ENCODE results near the gene ZNF541. TPM values are rescaled to one million over a fixed set of nuclear protein-coding genes. Genes with fewer than 3 reads are reported as not detected.

The ZNF541 gene
- total RNA-seq, 1 donor from 2014 or later, result not detected

GRCh38 chr19:47614559-47614958, 41.6 kb upstream of the ZNF541 start:
- TF ChIP-seq CTCF (conservative IDR thresholded peaks at IDR 0.05), result no peak
- Mint-ChIP-seq H3K27me3 (no peaks in the 10 kb centered on the region), H3K36me3 (peaks cover 6% of the 10 kb centered on the region), H3K4me1 (ENCODE audit: unreplicated experiment) (peaks cover 31% of the 10 kb centered on the region), H3K4me3 (no peak overlapping the region), H3K9me3 (no peaks in the 10 kb centered on the region), H3K27ac (peak overlapping the region; percentile 67)
- no peak for DNase-seq (ENCODE audit: extremely low spot score, unreplicated experiment)

- no peak for DNase-seq (ENCODE audit: extremely low spot score, unreplicated experiment)
- peaks cover 6% of the 10 kb centered on the region for H3K36me3 Mint-ChIP-seq
- no peaks in the 10 kb centered on the region for H3K27me3 Mint-ChIP-seq
- H3K9me3 Mint-ChIP-seq, result no peaks in the 10 kb centered on the region
- H3K4me1 Mint-ChIP-seq (ENCODE audit: unreplicated experiment), result peaks cover 30% of the 10 kb centered on the region
- no peak for TF ChIP-seq CTCF (conservative IDR thresholded peaks at IDR 0.05)
- H3K4me3 Mint-ChIP-seq, result peak overlapping the region; percentile 49
- H3K27ac Mint-ChIP-seq, result peak overlapping the region; percentile 86
Measured at GRCh38 chr19:47614021-47614295, 41.0 kb upstream of the ZNF541 start.

GRCh38 chr19:47613165-47614020, 40.4 kb upstream of the ZNF541 start:
- TF ChIP-seq CTCF (conservative IDR thresholded peaks at IDR 0.05), result no peak
- H3K4me1 Mint-ChIP-seq (ENCODE audit: unreplicated experiment), result peaks cover 30% of the 10 kb centered on the region
- peak; percentile 75 for DNase-seq (ENCODE audit: extremely low spot score, unreplicated experiment)
- no peaks in the 10 kb centered on the region for H3K27me3 Mint-ChIP-seq
- H3K4me3 Mint-ChIP-seq, result peak overlapping the region; percentile 22
- no peaks in the 10 kb centered on the region for H3K9me3 Mint-ChIP-seq
- peak overlapping the region; percentile 86 for H3K27ac Mint-ChIP-seq
- H3K36me3 Mint-ChIP-seq, result peaks cover 6% of the 10 kb centered on the region

GRCh38 chr19:47610902-47611301, 38.0 kb upstream of the ZNF541 start:
- peak overlapping the region; percentile 87 for H3K4me3 Mint-ChIP-seq
- H3K27ac Mint-ChIP-seq, result peak overlapping the region; percentile 88
- no peaks in the 10 kb centered on the region for H3K27me3 Mint-ChIP-seq
- TF ChIP-seq CTCF (conservative IDR thresholded peaks at IDR 0.05), result no peak
- H3K9me3 Mint-ChIP-seq, result no peaks in the 10 kb centered on the region
- peaks cover 34% of the 10 kb centered on the region for H3K4me1 Mint-ChIP-seq (ENCODE audit: unreplicated experiment)
- peaks cover 6% of the 10 kb centered on the region for H3K36me3 Mint-ChIP-seq
- no peak for DNase-seq (ENCODE audit: extremely low spot score, unreplicated experiment)

- no peak for TF ChIP-seq CTCF (conservative IDR thresholded peaks at IDR 0.05)
- DNase-seq (ENCODE audit: extremely low spot score, unreplicated experiment), result peak; percentile 72
- Mint-ChIP-seq H3K27me3 (no peaks in the 10 kb centered on the region), H3K36me3 (peaks cover 6% of the 10 kb centered on the region), H3K9me3 (no peaks in the 10 kb centered on the region), H3K4me1 (ENCODE audit: unreplicated experiment) (peaks cover 34% of the 10 kb centered on the region), H3K27ac (peak overlapping the region; percentile 88), H3K4me3 (peak overlapping the region; percentile 87)
Measured at GRCh38 chr19:47609906-47610894, 37.3 kb upstream of the ZNF541 start.
